ENCODE measurements around the gene SUPT5H. TPM values are rescaled to one million over a fixed set of nuclear protein-coding genes. Genes with fewer than 3 reads are reported as not detected.

SUPT5H gene
- total RNA-seq, result 75.9 TPM

- peak; percentile 96 to 99 (median 99) for DNase-seq (ENCODE audit: low read depth in 2 of 3, low spot score in 2 of 3)
Measured at GRCh38 chr19:39445196-39446111, at the start of gene SUPT5H. Gene SUPT5H (plus strand): TSS chr19:39445582. CDS start chr19:39445891, 309 bp downstream.

- DNase-seq (ENCODE audit: low read depth in 2 of 3, low spot score in 2 of 3), result peak; percentile 85 to 93 (median 88)
Measured at GRCh38 chr19:39397360-39398296, 47.8 kb upstream of the SUPT5H start.

- DNase-seq (ENCODE audit: low read depth in 2 of 3, low spot score in 2 of 3), result peak in 1 of 3 donors; percentile 28
Measured at GRCh38 chr19:39398297-39398864, 47.0 kb upstream of the SUPT5H start.

- DNase-seq (ENCODE audit: low read depth in 2 of 3, low spot score in 2 of 3), result no peak
Measured at GRCh38 chr19:39399668-39400050, 45.7 kb upstream of the SUPT5H start.

- DNase-seq (ENCODE audit: low read depth in 2 of 3, low spot score in 2 of 3), result no peak
Measured at GRCh38 chr19:39400061-39400460, 45.3 kb upstream of the SUPT5H start.

GRCh38 chr19:39401070-39401548 lies 44.3 kb upstream of the SUPT5H start:
- DNase-seq (ENCODE audit: low read depth in 2 of 3, low spot score in 2 of 3), result no peak

GRCh38 chr19:39401549-39402345 lies 43.6 kb upstream of the SUPT5H start:
- peak in 2 of 3 donors; percentile 31 to 79 for DNase-seq (ENCODE audit: low read depth in 2 of 3, low spot score in 2 of 3)

GRCh38 chr19:39402346-39403300 lies 42.8 kb upstream of the SUPT5H start:
- DNase-seq (ENCODE audit: low read depth in 2 of 3, low spot score in 2 of 3), result peak; percentile 54 to 95 (median 91)

- DNase-seq (ENCODE audit: low read depth in 2 of 3, low spot score in 2 of 3), result peak; percentile 89 to 99 (median 99)
Measured at GRCh38 chr19:39403331-39404312, 41.8 kb upstream of the SUPT5H start.

- no peak for DNase-seq (ENCODE audit: low read depth in 2 of 3, low spot score in 2 of 3)
Measured at GRCh38 chr19:39405261-39405957, 40.0 kb upstream of the SUPT5H start.

GRCh38 chr19:39405958-39406655 lies 39.3 kb upstream of the SUPT5H start:
- peak; percentile 78 to 85 (median 84) for DNase-seq (ENCODE audit: low read depth in 2 of 3, low spot score in 2 of 3)

- peak; percentile 79 to 87 (median 86) for DNase-seq (ENCODE audit: low read depth in 2 of 3, low spot score in 2 of 3)
Measured at GRCh38 chr19:39406656-39407409, 38.5 kb upstream of the SUPT5H start, which contains the start of gene ZFP36. Gene ZFP36 (plus strand): TSS chr19:39406847. CDS start chr19:39406905, 58 bp downstream.

- no peak for DNase-seq (ENCODE audit: low read depth in 2 of 3, low spot score in 2 of 3)
Measured at GRCh38 chr19:39407410-39407659, 38.0 kb upstream of the SUPT5H start.

- no peak for DNase-seq (ENCODE audit: low read depth in 2 of 3, low spot score in 2 of 3)
Measured at GRCh38 chr19:39407660-39408391, 37.6 kb upstream of the SUPT5H start.
